PC-3 (cell line): ENCODE data around the gene SNED1. TPM values are rescaled to one million over a fixed set of nuclear protein-coding genes. Genes with fewer than 3 reads are reported as not detected.

Experiments used
- ATAC-seq: fragments of 200-7000 bp; cut with Tn5 transposase; 2 replicates; pipeline ENCODE4 v1.9.1; 2020; ENCODE audit warnings: mild to moderate bottlenecking, moderate library complexity
- BruUV-seq: library from RNA; stranded (reverse); fragments of 400-500 nt; replicated peaks from 2 replicates; lab custom pipeline; 2021; lab: Mats Ljungman, UMichigan
- CTCF ChIA-PET: fragments of 300-600 bp; sonication (Branson Sonifier 250); formaldehyde crosslinking; loops from one replicate; lab custom pipeline; 2022; ENCODE audit warnings: antibody characterized with exemption; lab: Charles Lee
- POLR2A ChIA-PET: fragments of 300-600 bp; sonication (Branson Sonifier 250); formaldehyde crosslinking; loops from one replicate; lab custom pipeline; 2022; ENCODE audit warnings: antibody characterized with exemption; ENCODE audit not compliant: unreplicated experiment; lab: Charles Lee
- DNase-seq: peaks from one replicate; pipeline ENCODE4 v3.0.0-alpha.2; 2015
- H2AFZ ChIP-seq: fragments of 300-600 bp; sonication (generic); 2 replicates; pipeline ENCODE4 v1.6.0; 2016; ENCODE audit warnings: antibody characterized with exemption, low read length
- H3F3A ChIP-seq: fragments of 300-600 bp; sonication (generic); one replicate; pipeline ENCODE4 v1.6.0; 2017; ENCODE audit warnings: antibody characterized with exemption, low read length, control low read depth, mild to moderate bottlenecking; ENCODE audit not compliant: unreplicated experiment
- H3K27ac ChIP-seq: fragments of 300-600 bp; sonication (generic); 2 replicates; pipeline ENCODE4 v1.5.1; 2016; ENCODE audit warnings: mild to moderate bottlenecking, low read length
- H3K27me3 ChIP-seq: fragments of 300-600 bp; sonication (generic); 2 replicates; pipeline ENCODE4 v1.6.1; 2016; ENCODE audit warnings: low read length, mixed read lengths
- H3K36me3 ChIP-seq: fragments of 300-600 bp; sonication (generic); 2 replicates; pipeline ENCODE4 v1.6.1; 2016; ENCODE audit warnings: low read depth, mixed run types, low read length, mixed read lengths
- H3K4me1 ChIP-seq: fragments of 300-600 bp; sonication (generic); 2 replicates; pipeline ENCODE4 v1.5.1; 2016; ENCODE audit warnings: low read length; ENCODE audit not compliant: insufficient read depth
- H3K4me2 ChIP-seq: fragments of 300-600 bp; sonication (generic); 2 replicates; pipeline ENCODE4 v1.6.0; 2016; ENCODE audit warnings: low read length
- H3K4me3 ChIP-seq: fragments of 300-600 bp; sonication (generic); 2 replicates; pipeline ENCODE4 v1.5.1; 2016; ENCODE audit warnings: mild to moderate bottlenecking, low read length, mixed read lengths
- H3K79me2 ChIP-seq: fragments of 300-600 bp; sonication (generic); 2 replicates; pipeline ENCODE4 v1.6.1; 2017; ENCODE audit warnings: low read length, mixed read lengths
- H3K9ac ChIP-seq: fragments of 300-600 bp; sonication (generic); 2 replicates; pipeline ENCODE4 v1.6.0; 2016; ENCODE audit warnings: mild to moderate bottlenecking, low read length
- H3K9me2 ChIP-seq: fragments of 300-600 bp; sonication (generic); replicated peaks from 2 replicates; pipeline ENCODE4 v1.6.1; 2016; ENCODE audit warnings: mixed run types, low read length, mixed read lengths
- H3K9me3 ChIP-seq: fragments of 300-600 bp; sonication (generic); 2 replicates; pipeline ENCODE4 v1.6.1; 2016; ENCODE audit warnings: low read length, mixed read lengths
- H4K20me1 ChIP-seq: fragments of 300-600 bp; sonication (generic); 2 replicates; pipeline ENCODE4 v1.6.1; 2016; ENCODE audit warnings: low read length, mixed read lengths
- CTCF ChIP-seq: fragments of 300-600 bp; sonication (generic); conservative IDR thresholded peaks from 2 replicates; pipeline ENCODE4 v1.5.1; 2017; ENCODE audit warnings: antibody characterized with exemption, low read depth, mild to moderate bottlenecking, low read length
- EZH2 ChIP-seq: fragments of 300-600 bp; sonication (generic); IDR thresholded peaks from one replicate; pipeline ENCODE4 v1.6.1; 2017; ENCODE audit warnings: antibody characterized with exemption, mild to moderate bottlenecking, low read length; ENCODE audit not compliant: unreplicated experiment
- EZH2phosphoT487 ChIP-seq: fragments of 300-600 bp; sonication (generic); IDR thresholded peaks from 2 replicates; pipeline ENCODE4 v1.6.1; 2018; ENCODE audit warnings: mild to moderate bottlenecking, antibody characterized with exemption, low read length, borderline replicate concordance
- intact Hi-C: fragments of 100-400 bp; cut with micrococcal nuclease; formaldehyde crosslinking; loops from 2 replicates; pipeline ENCODE4 v1.9.0; 2023
- total RNA-seq: library from RNA; depleted of rRNA; stranded (reverse); fragments of >200 nt; gene quantifications from 2 replicates; pipeline ENCODE4 v1.2.3, GENCODE V29; 2014

SNED1 gene
- total RNA-seq, 1 experiment from 2014 or later: 0.66 TPM

- Histone ChIP-seq H2AFZ (no peak overlapping the region), H3K4me1 (no peaks in the 10 kb centered on the region), H3K79me2 (no peaks in the 10 kb centered on the region), H3K9me2 (no peaks in the 10 kb centered on the region), H3K27ac (no peak overlapping the region), H3K36me3 (no peaks in the 10 kb centered on the region), H3F3A (no peaks in the 10 kb centered on the region), H4K20me1 (no peaks in the 10 kb centered on the region), H3K4me3 (no peak overlapping the region), H3K9me3 (peaks cover 17% of the 10 kb centered on the region), H3K4me2 (no peak overlapping the region), H3K9ac (no peak overlapping the region), H3K27me3 (no peaks in the 10 kb centered on the region)
- POLR2A ChIA-PET: no interaction called here
- no TSS peak for BruUV-seq
- DNase-seq (no peak), ATAC-seq (no peak)
- no peak for TF ChIP-seq CTCF
- TF ChIP-seq EZH2: no peak
- TF ChIP-seq EZH2phosphoT487: no peak
- intact Hi-C loops: no loop called here
- CTCF ChIA-PET: no interaction called here
Measured at GRCh38 chr2:241029599-241030332, 31.3 kb downstream of the SNED1 start.

GRCh38 chr2:241030333-241030680, 31.9 kb downstream of the SNED1 start:
- H3K4me3 ChIP-seq: no peak overlapping the region
- H3K4me2 ChIP-seq: no peak overlapping the region
- no peaks in the 10 kb centered on the region for H3F3A ChIP-seq
- H3K27me3 ChIP-seq: no peaks in the 10 kb centered on the region
- peaks cover 12% of the 10 kb centered on the region for H3K9me3 ChIP-seq
- no peaks in the 10 kb centered on the region for H3K36me3 ChIP-seq
- H3K27ac ChIP-seq: no peak overlapping the region
- H3K79me2 ChIP-seq: no peaks in the 10 kb centered on the region
- no peak for ATAC-seq
- no peaks in the 10 kb centered on the region for H4K20me1 ChIP-seq
- no peak for DNase-seq
- ChIA-PET POLR2A (no interaction called here), CTCF (no interaction called here)
- TF ChIP-seq EZH2 (no peak), EZH2phosphoT487 (no peak), CTCF (no peak)
- no peak overlapping the region for H3K9ac ChIP-seq
- H3K4me1 ChIP-seq: no peaks in the 10 kb centered on the region
- H3K9me2 ChIP-seq: no peaks in the 10 kb centered on the region
- no TSS peak for BruUV-seq
- intact Hi-C loops: no loop called here
- H2AFZ ChIP-seq: no peak overlapping the region

GRCh38 chr2:241030883-241031282, 32.5 kb downstream of the SNED1 start:
- Histone ChIP-seq H3K4me3 (no peak overlapping the region), H4K20me1 (no peaks in the 10 kb centered on the region), H2AFZ (no peak overlapping the region), H3K36me3 (no peaks in the 10 kb centered on the region), H3K9me2 (no peaks in the 10 kb centered on the region), H3F3A (no peaks in the 10 kb centered on the region), H3K9me3 (peaks cover 7% of the 10 kb centered on the region), H3K9ac (no peak overlapping the region), H3K4me2 (no peak overlapping the region), H3K27me3 (no peaks in the 10 kb centered on the region), H3K79me2 (no peaks in the 10 kb centered on the region), H3K4me1 (no peaks in the 10 kb centered on the region), H3K27ac (no peak overlapping the region)
- CTCF ChIA-PET: no interaction called here
- BruUV-seq: no TSS peak
- ATAC-seq: no peak
- intact Hi-C loops: no loop called here
- POLR2A ChIA-PET: no interaction called here
- DNase-seq: no peak
- TF ChIP-seq EZH2phosphoT487: no peak
- TF ChIP-seq CTCF: no peak
- TF ChIP-seq EZH2: no peak
